Upper lobe of left lung (tissue), 6 donors: ENCODE results near the gene CCER1. TPM values are rescaled to one million over a fixed set of nuclear protein-coding genes. Genes with fewer than 3 reads are reported as not detected.

ENCODE experiments used
- ATAC-seq, 2 donors: fragments of 200-7000 bp; cut with Tn5 transposase; one replicate each; pipeline ENCODE4 v1.9.1; 2022; ENCODE audit warnings: mild to moderate bottlenecking in 2 of 2, moderate library complexity in 2 of 2; ENCODE audit not compliant: low FRiP score in 2 of 2
- DNase-seq, 2 donors: peaks; one replicate each; pipeline ENCODE4 v3.0.0-alpha.2; 2019 to 2020
- H3K27ac ChIP-seq, 4 donors: fragments of 200-600 bp; sonication (generic); one replicate each; pipeline ENCODE4 v1.5.1; 2016 to 2019
- H3K27me3 ChIP-seq, 4 donors: fragments of 200-600 bp; sonication (generic); one replicate each; pipeline ENCODE4 v1.5.1; 2017 to 2019
- H3K36me3 ChIP-seq, 4 donors: fragments of 200-600 bp; sonication (generic); one replicate each; pipeline ENCODE4 v1.5.1; 2016 to 2019
- H3K4me1 ChIP-seq, 4 donors: fragments of 200-600 bp; sonication (generic); one replicate each; pipeline ENCODE4 v1.5.1; 2018 to 2019
- H3K4me3 ChIP-seq, 4 donors: fragments of 200-600 bp; sonication (generic); one replicate each; pipeline ENCODE4 v1.5.1; 2017 to 2019; ENCODE audit warnings: mild to moderate bottlenecking in 2 of 4, moderate library complexity in 1 of 4
- H3K9me3 ChIP-seq, 4 donors: fragments of 200-600 bp; sonication (generic); one replicate each; pipeline ENCODE4 v1.5.1; 2018 to 2019
- CTCF ChIP-seq, 6 experiments: fragments of 450-650 bp in 4 of 6; fragments of 200-600 bp in 2 of 6; sonication (generic) in 2 of 6; IDR thresholded peaks; one replicate each; pipeline ENCODE4 v1.5.1; 2016 to 2019; ENCODE audit warnings: antibody characterized with exemption in 6 of 6
- EP300 ChIP-seq, 4 donors: sonication (generic); formaldehyde crosslinking; IDR thresholded peaks; one replicate each; pipeline ENCODE4 v1.5.1; 2017; ENCODE audit warnings: antibody characterized with exemption in 4 of 4, control low read depth in 2 of 4
- POLR2A ChIP-seq, 4 donors: fragments of 450-650 bp; IDR thresholded peaks; one replicate each; pipeline ENCODE4 v1.5.1; 2016 to 2017; ENCODE audit warnings: antibody characterized with exemption in 4 of 4, mild to moderate bottlenecking in 2 of 4
- POLR2AphosphoS5 ChIP-seq, 2 donors: sonication (generic); formaldehyde crosslinking; IDR thresholded peaks; one replicate each; pipeline ENCODE4 v1.5.1; 2017; ENCODE audit warnings: antibody characterized with exemption in 2 of 2
- WGBS, 2 donors: methylation state at CpG; one replicate each; pipeline ENCODE4 v1.1.5; 2017 to 2018; 5-methylcytosine and 5-hydroxymethylcytosine counted together
- total RNA-seq, 6 donors: library from RNA; depleted of rRNA in 4 of 6; stranded (reverse); fragments of >200 nt in 4 of 6; gene quantifications; one replicate each; pipeline versions ENCODE4 v1.1.0 to v1.2.1, GENCODE V29; 2016 to 2021
- donor health status: DM: no; HTN: no; CAD: no; lungs with moderate emphysema.
- donor health status: DM: no; HTN: yes; CAD: no; lungs with severe emphysema.

The CCER1 gene
- total RNA-seq, 6 donors from 2014 or later = not detected

GRCh38 chr12:90963946-90964345 lies 9.0 kb upstream of the CCER1 start:
- no peak overlapping the region for H3K27ac ChIP-seq
- H3K4me3 ChIP-seq = no peak overlapping the region
- WGBS, 2 donors = 83 to 84% methylated on average over 6 of the region's 6 CpGs
- TF ChIP-seq EP300 (IDR thresholded peaks at IDR 0.05) = no peak
- no peak for TF ChIP-seq POLR2A (IDR thresholded peaks at IDR 0.05)
- TF ChIP-seq POLR2AphosphoS5 (IDR thresholded peaks at IDR 0.05) = no peak
- no peak for TF ChIP-seq CTCF (IDR thresholded peaks at IDR 0.05)
- H3K36me3 ChIP-seq = no peaks in the 10 kb centered on the region
- H3K4me1 ChIP-seq = no peaks in the 10 kb centered on the region
- no peaks in the 10 kb centered on the region for H3K27me3 ChIP-seq
- H3K9me3 ChIP-seq = no peaks in the 10 kb centered on the region
- ATAC-seq (no peak), DNase-seq (no peak)

- no peak overlapping the region for H3K27ac ChIP-seq
- no peak overlapping the region for H3K4me3 ChIP-seq
- ATAC-seq = no peak
- no peak for TF ChIP-seq EP300 (IDR thresholded peaks at IDR 0.05)
- TF ChIP-seq CTCF (IDR thresholded peaks at IDR 0.05) = no peak
- no peak for TF ChIP-seq POLR2A (IDR thresholded peaks at IDR 0.05)
- no peak for TF ChIP-seq POLR2AphosphoS5 (IDR thresholded peaks at IDR 0.05)
- H3K4me1 ChIP-seq = no peaks in the 10 kb centered on the region
- H3K36me3 ChIP-seq = no peaks in the 10 kb centered on the region
- H3K9me3 ChIP-seq = no peaks in the 10 kb centered on the region
- WGBS, 2 donors = 90 to 96% methylated on average over 4 of the region's 4 CpGs
- DNase-seq = no peak
- H3K27me3 ChIP-seq = no peaks in the 10 kb centered on the region
Measured at GRCh38 chr12:90961154-90961553, 6.2 kb upstream of the CCER1 start.

- 3 to 11% methylated on average over 4 of the region's 4 CpGs for WGBS, 2 donors
- peak in 1 of 2 donors; percentile 87 for ATAC-seq
- H3K4me3 ChIP-seq = no peak overlapping the region
- DNase-seq = no peak
- H3K27me3 ChIP-seq = no peaks in the 10 kb centered on the region
- no peak overlapping the region for H3K27ac ChIP-seq
- peak; percentile 29 to 62 (median 52) for TF ChIP-seq CTCF (IDR thresholded peaks at IDR 0.05)
- no peak for TF ChIP-seq POLR2A (IDR thresholded peaks at IDR 0.05)
- H3K36me3 ChIP-seq = no peaks in the 10 kb centered on the region
- no peaks in the 10 kb centered on the region for H3K9me3 ChIP-seq
- no peaks in the 10 kb centered on the region for H3K4me1 ChIP-seq
Measured at GRCh38 chr12:90959538-90960139, 4.7 kb upstream of the CCER1 start.

GRCh38 chr12:90959032-90959431 lies 4.1 kb upstream of the CCER1 start:
- DNase-seq (no peak), ATAC-seq (peak in 1 of 2 donors; percentile 49)
- no peak for TF ChIP-seq CTCF (IDR thresholded peaks at IDR 0.05)
- no peak for TF ChIP-seq POLR2A (IDR thresholded peaks at IDR 0.05)
- no peak for TF ChIP-seq EP300 (IDR thresholded peaks at IDR 0.05)
- no peak for TF ChIP-seq POLR2AphosphoS5 (IDR thresholded peaks at IDR 0.05)
- H3K4me3 ChIP-seq = no peak overlapping the region
- no peaks in the 10 kb centered on the region for H3K4me1 ChIP-seq
- H3K9me3 ChIP-seq = no peaks in the 10 kb centered on the region
- no peak overlapping the region for H3K27ac ChIP-seq
- H3K27me3 ChIP-seq = no peaks in the 10 kb centered on the region
- H3K36me3 ChIP-seq = no peaks in the 10 kb centered on the region
- WGBS, 2 donors = 65 to 68% methylated on average over 4 of the region's 4 CpGs

GRCh38 chr12:90958347-90958746 lies 3.4 kb upstream of the CCER1 start:
- no peaks in the 10 kb centered on the region for H3K4me1 ChIP-seq
- H3K4me3 ChIP-seq = no peak overlapping the region
- ATAC-seq = no peak
- no peak for TF ChIP-seq EP300 (IDR thresholded peaks at IDR 0.05)
- TF ChIP-seq POLR2A (IDR thresholded peaks at IDR 0.05) = no peak
- no peak for TF ChIP-seq CTCF (IDR thresholded peaks at IDR 0.05)
- TF ChIP-seq POLR2AphosphoS5 (IDR thresholded peaks at IDR 0.05) = no peak
- H3K36me3 ChIP-seq = no peaks in the 10 kb centered on the region
- 75 to 77% methylated on average over 3 of the region's 3 CpGs for WGBS, 2 donors
- H3K9me3 ChIP-seq = no peaks in the 10 kb centered on the region
- H3K27me3 ChIP-seq = no peaks in the 10 kb centered on the region
- no peak for DNase-seq
- no peak overlapping the region for H3K27ac ChIP-seq
